NT2/D1 (cell line): Measurements from ENCODE around the gene DLK2.
"Not testable (repeated sequence)": the region's sequence is repeated elsewhere in the genome, so short reads cannot be mapped to it uniquely, and the experiment has no call there.

ENCODE experiments used
- DNase-seq: peaks from one replicate; pipeline ENCODE4 v3.0.0-alpha.2; 2011; ENCODE audit warnings: low read depth, low spot score
- H3K27me3 ChIP-seq: 2 replicates; pipeline ENCODE4 v1.6.0; 2011; ENCODE audit warnings: mild to moderate bottlenecking; ENCODE audit not compliant: insufficient read length, insufficient read depth
- H3K36me3 ChIP-seq: 2 replicates; pipeline ENCODE4 v1.6.1; 2011; ENCODE audit warnings: mild to moderate bottlenecking, low read length, mixed read lengths; ENCODE audit not compliant: insufficient read depth, insufficient read length
- H3K4me1 ChIP-seq: 2 replicates; pipeline ENCODE4 v1.5.1; 2011; ENCODE audit not compliant: insufficient read depth, insufficient read length
- H3K4me3 ChIP-seq: 2 replicates; pipeline ENCODE4 v1.5.1; 2011; ENCODE audit warnings: low read depth; ENCODE audit not compliant: insufficient read length
- H3K9ac ChIP-seq: 2 replicates; pipeline ENCODE4 v1.6.0; 2011; ENCODE audit warnings: low read depth; ENCODE audit not compliant: insufficient read length
- H3K9me3 ChIP-seq: 2 replicates; pipeline ENCODE4 v1.5.1; 2011; ENCODE audit warnings: mild to moderate bottlenecking, low read length; ENCODE audit not compliant: insufficient read depth
- SUZ12 ChIP-seq: IDR thresholded peaks from 2 replicates; pipeline ENCODE4 v1.6.1; 2011; ENCODE audit not compliant: insufficient read length, insufficient read depth; ENCODE audit errors: extremely low read depth
- YY1 ChIP-seq: IDR thresholded peaks from 2 replicates; pipeline ENCODE4 v1.6.1; 2011; ENCODE audit not compliant: insufficient read length, insufficient read depth
- ZNF274 ChIP-seq: IDR thresholded peaks from 2 replicates; pipeline ENCODE4 v1.6.1; 2011; ENCODE audit warnings: mild to moderate bottlenecking, low read depth, low read length

Gene DLK2, protein sequence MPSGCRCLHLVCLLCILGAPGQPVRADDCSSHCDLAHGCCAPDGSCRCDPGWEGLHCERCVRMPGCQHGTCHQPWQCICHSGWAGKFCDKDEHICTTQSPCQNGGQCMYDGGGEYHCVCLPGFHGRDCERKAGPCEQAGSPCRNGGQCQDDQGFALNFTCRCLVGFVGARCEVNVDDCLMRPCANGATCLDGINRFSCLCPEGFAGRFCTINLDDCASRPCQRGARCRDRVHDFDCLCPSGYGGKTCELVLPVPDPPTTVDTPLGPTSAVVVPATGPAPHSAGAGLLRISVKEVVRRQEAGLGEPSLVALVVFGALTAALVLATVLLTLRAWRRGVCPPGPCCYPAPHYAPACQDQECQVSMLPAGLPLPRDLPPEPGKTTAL

DNA sequence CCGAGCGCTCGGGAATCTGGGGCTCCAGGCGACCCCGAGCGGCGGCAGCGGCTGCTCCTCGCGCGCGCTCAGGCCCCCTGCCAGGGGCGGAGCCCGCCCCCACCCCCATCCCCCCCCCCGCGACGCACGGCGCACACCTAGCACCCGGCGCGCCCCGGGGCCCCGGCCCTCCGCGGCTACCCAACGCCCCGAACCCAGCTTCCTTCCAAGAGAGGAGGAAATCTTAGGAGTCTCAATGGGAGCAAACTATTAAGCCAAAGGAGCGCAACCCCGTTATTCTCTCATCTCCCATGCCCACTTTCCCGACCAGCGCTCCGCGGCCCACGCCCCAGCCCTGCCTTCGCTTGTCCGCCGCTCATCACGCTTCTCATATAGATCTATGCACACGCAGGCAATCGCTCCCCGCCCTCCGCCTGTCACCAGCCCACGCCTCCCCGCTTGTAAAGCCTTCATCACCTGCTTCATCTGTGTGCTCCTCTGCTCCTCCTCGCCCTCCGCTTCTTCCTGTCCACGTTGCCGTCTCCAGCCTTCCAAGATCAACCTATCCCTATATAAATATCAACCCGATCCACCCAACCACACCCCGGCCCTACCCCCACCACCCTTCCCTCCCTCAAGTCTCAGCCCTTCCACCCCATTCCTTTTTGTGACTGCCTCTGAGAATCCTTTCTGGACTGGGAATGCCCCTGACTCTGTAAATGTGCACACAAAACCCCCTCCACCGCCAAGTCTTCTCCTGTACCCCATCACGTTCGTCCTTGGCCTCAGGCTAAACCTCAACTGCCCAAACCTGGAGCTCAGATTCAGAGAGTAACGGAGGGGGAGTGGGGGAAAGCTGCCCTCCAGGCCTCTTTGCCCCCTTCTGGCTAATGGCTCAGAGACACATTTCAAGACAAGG is at the start of gene DLK2:
TSS of gene DLK2 (minus strand) at position 18 of the 898 bp plus-strand sequence. CDS start 723 bp downstream, outside the sequence.
- TF ChIP-seq YY1 (no peak), ZNF274 (no peak), SUZ12 (no peak)
- Histone ChIP-seq H3K9me3 (peaks cover 9% of the 10 kb centered on the region), H3K27me3 (peaks cover 13% of the 10 kb centered on the region), H3K4me1 (no peaks in the 10 kb centered on the region), H3K4me3 (peak within 1 kb of the TSS; percentile 42), H3K36me3 (peaks cover 19% of the 10 kb centered on the region), H3K9ac (peak within 1 kb of the TSS; percentile 79)
- no peak for DNase-seq

DNA sequence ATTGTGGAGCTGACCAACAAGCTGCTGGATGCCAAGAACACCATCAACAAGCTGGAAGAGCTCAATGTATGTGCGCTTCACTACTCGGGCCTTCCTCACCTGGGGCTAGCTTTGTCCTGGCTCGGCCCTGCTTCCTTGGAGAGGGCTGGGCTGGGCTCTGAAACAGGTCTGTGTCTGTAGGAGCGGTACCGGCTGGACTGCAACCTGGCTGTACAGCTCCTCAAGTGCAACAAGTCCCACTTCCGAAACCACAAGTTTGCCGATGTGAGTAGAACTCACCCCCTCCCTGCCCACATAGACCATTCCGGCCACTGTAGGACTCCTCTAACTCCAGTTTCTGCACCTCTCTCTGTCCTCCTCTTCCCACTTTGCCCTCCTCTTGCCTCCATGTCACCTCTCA is 48.1 kb upstream of the DLK2 start:
- Histone ChIP-seq H3K36me3 (peaks cover 75% of the 10 kb centered on the region), H3K9me3 (no peaks in the 10 kb centered on the region), H3K27me3 (peaks cover 10% of the 10 kb centered on the region), H3K4me3 (no peak overlapping the region), H3K9ac (no peak overlapping the region), H3K4me1 (no peaks in the 10 kb centered on the region)
- TF ChIP-seq SUZ12 (no peak), ZNF274 (no peak), YY1 (no peak)
- DNase-seq: no peak

- no peaks in the 10 kb centered on the region for H3K9me3 ChIP-seq
- no peak overlapping the region for H3K9ac ChIP-seq
- no peak overlapping the region for H3K4me3 ChIP-seq
- no peaks in the 10 kb centered on the region for H3K4me1 ChIP-seq
- H3K36me3 ChIP-seq: peaks cover 83% of the 10 kb centered on the region
- H3K27me3 ChIP-seq: peaks cover 2% of the 10 kb centered on the region
- no peak for TF ChIP-seq ZNF274
- TF ChIP-seq SUZ12: no peak
- TF ChIP-seq YY1: no peak
- DNase-seq: no peak
Observed at GRCh38 chr6:43502666-43503065, 47.3 kb upstream of the DLK2 start.

DNA sequence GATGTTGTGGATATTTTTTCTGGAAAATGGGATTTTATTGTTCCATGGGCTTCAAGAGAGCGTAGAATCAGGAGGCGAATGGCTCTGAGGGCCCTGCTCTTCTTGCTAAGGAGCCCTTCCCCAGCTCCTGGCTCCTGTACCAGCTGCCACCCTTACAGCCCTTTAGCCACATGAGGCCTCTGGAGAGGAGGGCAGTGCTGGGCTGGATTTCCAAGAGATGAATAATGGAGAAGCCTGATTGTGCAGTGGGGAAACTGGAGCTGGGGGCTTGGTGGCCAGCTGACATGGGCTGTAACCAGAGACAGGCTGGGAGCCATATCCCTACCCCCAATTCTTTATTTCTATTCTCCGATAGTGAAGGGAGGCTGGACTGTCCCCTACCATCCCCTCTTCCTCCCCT is 45.6 kb upstream of the DLK2 start:
- Histone ChIP-seq H3K27me3 (no peaks in the 10 kb centered on the region), H3K9me3 (no peaks in the 10 kb centered on the region), H3K36me3 (peaks cover 83% of the 10 kb centered on the region), H3K4me1 (peaks cover 2% of the 10 kb centered on the region), H3K4me3 (no peak overlapping the region), H3K9ac (no peak overlapping the region)
- no peak for DNase-seq
- TF ChIP-seq SUZ12: no peak

- H3K36me3 ChIP-seq: peaks cover 67% of the 10 kb centered on the region
- TF ChIP-seq ZNF274: no peak
- no peak for TF ChIP-seq YY1
- TF ChIP-seq SUZ12: no peak
- H3K27me3 ChIP-seq: no peaks in the 10 kb centered on the region
Observed at GRCh38 chr6:43499028-43499815, 43.9 kb upstream of the DLK2 start.

DNA sequence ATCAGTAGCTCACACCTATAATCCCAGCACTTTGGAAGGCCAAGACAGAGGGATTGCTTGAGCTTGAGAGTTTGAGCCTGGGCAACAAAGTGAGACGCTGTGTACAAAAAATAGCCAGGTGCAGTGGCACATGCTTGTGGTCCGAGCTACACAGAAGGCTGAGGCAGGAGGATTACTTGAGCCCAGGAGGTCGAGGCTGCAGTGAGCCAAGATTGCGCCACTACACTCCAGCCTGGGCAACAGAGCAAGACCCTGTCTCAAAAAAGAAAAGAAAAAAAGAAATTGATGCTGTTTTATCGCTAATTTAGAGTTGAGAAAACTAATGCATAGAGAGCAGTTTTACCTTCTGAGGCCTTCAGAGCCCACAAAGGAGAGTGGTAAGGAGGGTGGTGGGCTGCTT is 42.9 kb upstream of the DLK2 start:
- H3K27me3 ChIP-seq: not testable (repeated sequence)

More at GRCh38 chr6:43499028-43499815, 43.9 kb upstream of the DLK2 start:
- DNase-seq: no peak
- Histone ChIP-seq H3K4me1 (peaks cover 10% of the 10 kb centered on the region), H3K9me3 (no peaks in the 10 kb centered on the region), H3K4me3 (no peak overlapping the region), H3K9ac (no peak overlapping the region)

More for the DNA sequence above, 42.9 kb upstream of the DLK2 start:
- not testable (repeated sequence) for H3K9me3 ChIP-seq, DNase-seq, H3K9ac ChIP-seq, H3K4me3 ChIP-seq
- Histone ChIP-seq H3K36me3 (peaks cover 60% of the 10 kb centered on the region), H3K4me1 (peaks cover 11% of the 10 kb centered on the region)
